Natural killer cell (primary cell): ENCODE results near the gene PCBP3. TPM values are rescaled to one million over a fixed set of nuclear protein-coding genes. Genes with fewer than 3 reads are reported as not detected.

Source experiments
- ATAC-seq, 3 donors: fragments of 150-1000 bp in 2 of 3; fragments of 200-7000 bp in 1 of 3; cut with Tn5 transposase; 1 replicate in 1 of 3; 2 replicates in 2 of 3; pipeline ENCODE4 v1.10.0; 2021; ENCODE audit warnings: mild to moderate bottlenecking in 2 of 3, moderate library complexity in 2 of 3
- DNase-seq, 2 donors: peaks; one replicate each; pipeline versions ENCODE4 v3.0.0 to v3.0.0-alpha.2; 2013 to 2021; ENCODE audit warnings: mixed read lengths in 1 of 2
- H3K27ac ChIP-seq: one replicate; pipeline ENCODE4 v1.5.1; 2013; ENCODE audit warnings: mild to moderate bottlenecking, low read length
- H3K27me3 ChIP-seq: one replicate; pipeline ENCODE4 v1.6.1; 2013; ENCODE audit warnings: low read length; ENCODE audit not compliant: control insufficient read depth, insufficient read depth
- H3K36me3 ChIP-seq: one replicate; pipeline ENCODE4 v1.6.1; 2013; ENCODE audit warnings: low read length; ENCODE audit not compliant: control insufficient read depth, insufficient read depth
- H3K4me1 ChIP-seq: one replicate; pipeline ENCODE4 v1.6.1; 2013; ENCODE audit warnings: low read length; ENCODE audit not compliant: control insufficient read depth, insufficient read depth
- H3K4me3 ChIP-seq: one replicate; pipeline ENCODE4 v1.5.1; 2013; ENCODE audit warnings: low read length
- H3K9me3 ChIP-seq: one replicate; pipeline ENCODE4 v1.6.1; 2013; ENCODE audit warnings: low read length; ENCODE audit not compliant: control insufficient read depth, insufficient read depth
- H3K27ac Mint-ChIP-seq, 2 donors: one replicate each; pipeline ENCODE4 v1.8.0; 2022; ENCODE audit warnings: mild to moderate bottlenecking in 2 of 2, mixed read lengths in 2 of 2, moderate library complexity in 1 of 2
- H3K27me3 Mint-ChIP-seq, 2 donors: one replicate each; pipeline ENCODE4 v1.8.0; 2022; ENCODE audit warnings: low read depth in 2 of 2, mixed read lengths in 2 of 2
- H3K36me3 Mint-ChIP-seq: one replicate; pipeline ENCODE4 v1.8.0; 2022; ENCODE audit warnings: mixed read lengths
- H3K4me1 Mint-ChIP-seq, 2 donors: one replicate each; pipeline ENCODE4 v1.8.0; 2022; ENCODE audit warnings: mixed read lengths in 2 of 2
- H3K4me3 Mint-ChIP-seq: one replicate; pipeline ENCODE4 v1.8.0; 2022; ENCODE audit warnings: mild to moderate bottlenecking, moderate library complexity, mixed read lengths
- H3K9me3 Mint-ChIP-seq, 2 donors: one replicate each; pipeline ENCODE4 v1.8.0; 2022; ENCODE audit warnings: mixed read lengths in 2 of 2
- WGBS: methylation state at CpG from one replicate; pipeline ENCODE4 v1.1.7; 2013; ENCODE audit warnings: missing lambda C conversion rate; ENCODE audit not compliant: insufficient coverage; 5-methylcytosine and 5-hydroxymethylcytosine counted together
- intact Hi-C: fragments of 100-400 bp; cut with micrococcal nuclease; formaldehyde crosslinking; loops from one replicate; pipeline ENCODE4 v1.14.2; 2022
- total RNA-seq, 4 donors: library from RNA; stranded (reverse); fragments of 120-200 nt in 1 of 4; gene quantifications; one replicate each; pipeline versions ENCODE4 v1.2.3 to v1.2.4, GENCODE V29; 2013 to 2022
- TF ChIP-seq, protein P1 (sequence below): fragments of 200-600 bp; IDR thresholded peaks from one replicate; pipeline ENCODE4 v1.8.0; 2022; ENCODE audit warnings: antibody characterized with exemption

The PCBP3 gene
- total RNA-seq, 3 donors from 2014 or later (not counting 1 experiment from before 2014, with no cell fraction given), result 0.50 to 3.0 (median 0.52) TPM

DNA sequence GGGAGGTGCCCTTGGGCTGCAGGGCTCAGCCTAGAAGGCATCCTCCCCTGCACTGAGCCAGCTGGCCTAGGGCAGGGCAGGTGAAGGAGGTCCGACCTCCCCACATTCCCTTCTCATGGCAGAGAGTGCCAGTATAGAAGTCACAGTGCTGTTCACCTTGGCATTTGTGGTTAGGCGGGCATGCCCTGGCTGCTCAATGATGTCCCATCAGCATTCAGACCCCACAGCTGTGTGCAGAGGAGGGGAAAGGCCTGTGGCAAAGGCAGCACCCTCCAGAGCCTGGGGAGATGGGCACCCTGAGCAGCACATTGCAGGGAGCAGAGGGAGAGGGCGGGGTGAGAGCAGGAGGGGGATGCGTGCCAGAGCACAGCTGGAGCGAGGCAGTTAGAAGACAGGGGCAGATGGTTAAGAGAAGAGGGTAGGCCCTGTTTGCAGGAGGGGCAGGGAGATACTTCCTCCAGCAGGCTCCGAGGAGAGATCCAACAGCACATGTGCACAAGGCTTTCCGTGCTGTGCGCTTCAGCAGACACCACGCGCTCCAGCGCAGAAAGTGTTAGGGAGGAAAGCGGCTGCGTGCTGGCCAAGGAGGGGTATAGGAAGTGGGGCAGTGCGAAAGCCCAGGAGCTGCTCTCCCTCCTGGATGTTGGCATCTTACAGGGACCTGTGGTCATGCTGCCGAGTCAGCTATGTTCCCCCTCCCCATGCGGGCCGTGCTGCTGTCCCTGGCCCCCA, 294.4 kb downstream of the PCBP3 start:
- Histone ChIP-seq H3K9me3 (no peaks in the 10 kb centered on the region), H3K4me3 (no peak overlapping the region), H3K36me3 (no peaks in the 10 kb centered on the region), H3K4me1 (no peaks in the 10 kb centered on the region), H3K27ac (no peak overlapping the region), H3K27me3 (no peaks in the 10 kb centered on the region)
- TF ChIP-seq, protein P1, sequence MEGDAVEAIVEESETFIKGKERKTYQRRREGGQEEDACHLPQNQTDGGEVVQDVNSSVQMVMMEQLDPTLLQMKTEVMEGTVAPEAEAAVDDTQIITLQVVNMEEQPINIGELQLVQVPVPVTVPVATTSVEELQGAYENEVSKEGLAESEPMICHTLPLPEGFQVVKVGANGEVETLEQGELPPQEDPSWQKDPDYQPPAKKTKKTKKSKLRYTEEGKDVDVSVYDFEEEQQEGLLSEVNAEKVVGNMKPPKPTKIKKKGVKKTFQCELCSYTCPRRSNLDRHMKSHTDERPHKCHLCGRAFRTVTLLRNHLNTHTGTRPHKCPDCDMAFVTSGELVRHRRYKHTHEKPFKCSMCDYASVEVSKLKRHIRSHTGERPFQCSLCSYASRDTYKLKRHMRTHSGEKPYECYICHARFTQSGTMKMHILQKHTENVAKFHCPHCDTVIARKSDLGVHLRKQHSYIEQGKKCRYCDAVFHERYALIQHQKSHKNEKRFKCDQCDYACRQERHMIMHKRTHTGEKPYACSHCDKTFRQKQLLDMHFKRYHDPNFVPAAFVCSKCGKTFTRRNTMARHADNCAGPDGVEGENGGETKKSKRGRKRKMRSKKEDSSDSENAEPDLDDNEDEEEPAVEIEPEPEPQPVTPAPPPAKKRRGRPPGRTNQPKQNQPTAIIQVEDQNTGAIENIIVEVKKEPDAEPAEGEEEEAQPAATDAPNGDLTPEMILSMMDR, result no peak
- DNase-seq (no peak), ATAC-seq (no peak)
- no peaks in the 10 kb centered on the region for H3K27me3 Mint-ChIP-seq
- 88% methylated on average over 17 of the region's 17 CpGs for WGBS
- no peaks in the 10 kb centered on the region for H3K36me3 Mint-ChIP-seq
- no peak overlapping the region for H3K4me3 Mint-ChIP-seq
- no peaks in the 10 kb centered on the region for H3K4me1 Mint-ChIP-seq
- intact Hi-C loops, result no loop called here
- no peaks in the 10 kb centered on the region for H3K9me3 Mint-ChIP-seq
- no peak overlapping the region for H3K27ac Mint-ChIP-seq

DNA sequence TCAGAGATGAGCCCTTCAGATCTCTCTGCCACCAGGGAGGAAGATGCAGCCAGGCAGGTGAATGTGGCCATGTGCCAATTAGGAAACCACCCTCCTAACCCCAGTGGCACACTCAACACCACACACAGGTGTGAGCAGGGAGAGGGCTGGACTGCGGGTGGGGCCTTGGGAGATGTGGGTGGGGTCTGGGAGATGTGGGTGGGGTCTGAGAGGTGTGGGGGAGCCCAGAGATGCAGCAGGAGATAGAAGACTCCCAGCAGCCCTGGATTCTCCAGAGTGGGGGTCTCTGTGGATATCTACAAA, 294.9 kb downstream of the PCBP3 start:
- Histone ChIP-seq H3K27ac (no peak overlapping the region), H3K36me3 (no peaks in the 10 kb centered on the region), H3K4me3 (no peak overlapping the region), H3K9me3 (no peaks in the 10 kb centered on the region), H3K4me1 (no peaks in the 10 kb centered on the region), H3K27me3 (no peaks in the 10 kb centered on the region)
- Mint-ChIP-seq H3K36me3 (no peaks in the 10 kb centered on the region), H3K4me3 (no peak overlapping the region), H3K27me3 (no peaks in the 10 kb centered on the region), H3K4me1 (no peaks in the 10 kb centered on the region), H3K27ac (no peak overlapping the region), H3K9me3 (no peaks in the 10 kb centered on the region)
- DNase-seq (no peak), ATAC-seq (no peak)
- intact Hi-C loops, result no loop called here
- WGBS, result 93% methylated on average over 1 of the region's 1 CpG
- TF ChIP-seq, protein P1, result no peak

DNA sequence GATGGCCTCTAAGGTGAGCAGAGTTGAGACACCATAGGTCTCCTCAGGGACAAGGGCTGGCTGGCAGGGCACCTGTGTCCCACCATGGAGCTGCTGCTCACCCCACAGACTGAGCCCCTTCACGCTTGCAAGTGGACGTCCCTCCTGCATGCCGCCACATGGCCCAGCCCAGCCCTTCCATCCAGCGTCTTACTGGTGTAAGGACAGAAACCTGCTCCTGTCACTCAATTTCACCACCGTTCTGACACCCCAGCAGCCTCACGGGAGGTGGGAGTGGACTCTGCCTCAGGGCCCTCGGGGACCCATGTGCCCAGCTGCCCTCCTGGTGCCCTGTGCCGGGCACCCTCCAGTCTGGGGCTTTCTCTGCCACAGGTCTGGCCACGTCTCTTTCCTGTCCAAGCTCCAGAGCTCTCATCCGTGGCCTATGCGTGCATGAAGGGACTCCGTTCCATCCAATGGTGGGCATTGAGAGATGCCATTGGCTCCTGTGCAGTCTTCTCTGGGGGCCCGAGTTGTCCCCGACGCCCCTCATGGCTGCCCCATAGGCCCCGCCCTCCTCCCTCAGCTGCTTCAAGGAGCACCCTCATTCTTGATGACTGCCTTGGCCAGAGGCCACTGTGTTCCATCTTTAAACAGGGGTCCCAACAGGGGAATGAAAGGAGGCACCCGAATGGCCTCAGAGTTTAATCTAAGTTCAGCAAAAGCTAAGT, 295.4 kb downstream of the PCBP3 start:
- H3K4me1 Mint-ChIP-seq, result no peaks in the 10 kb centered on the region
- H3K36me3 Mint-ChIP-seq, result no peaks in the 10 kb centered on the region
- H3K4me3 Mint-ChIP-seq, result no peak overlapping the region
- TF ChIP-seq, protein P1, result no peak
- H3K9me3 Mint-ChIP-seq, result no peaks in the 10 kb centered on the region
- no peak overlapping the region for H3K27ac ChIP-seq
- no peaks in the 10 kb centered on the region for H3K9me3 ChIP-seq
- ATAC-seq (no peak), DNase-seq (no peak)
- no peak overlapping the region for H3K4me3 ChIP-seq
- H3K36me3 ChIP-seq, result no peaks in the 10 kb centered on the region
- no peak overlapping the region for H3K27ac Mint-ChIP-seq
- no peaks in the 10 kb centered on the region for H3K27me3 Mint-ChIP-seq
- no peaks in the 10 kb centered on the region for H3K27me3 ChIP-seq
- intact Hi-C loops, result no loop called here
- 92% methylated on average over 17 of the region's 17 CpGs for WGBS
- H3K4me1 ChIP-seq, result no peaks in the 10 kb centered on the region
